SK-N-SH (cell line): ENCODE data around the gene MTHFD2L.

Experiments used
- CHD2 ChIP-seq: fragments of 150-350 bp; IDR thresholded peaks from 2 replicates; pipeline ENCODE4 v1.6.1; 2018; ENCODE audit warnings: low read length; ENCODE audit not compliant: partially characterized antibody
- ELF1 ChIP-seq: IDR thresholded peaks from 2 replicates; pipeline ENCODE4 v1.4.0; 2012
- EP300 ChIP-seq, 2 experiments: IDR thresholded peaks; 2 replicates each; pipeline versions ENCODE4 v1.4.0 to v1.6.1; 2012; ENCODE audit warnings: borderline replicate concordance in 1 of 2, low read depth in 1 of 2, low read length in 1 of 2
- EZH2phosphoT487 ChIP-seq: fragments of 200-600 bp; sonication (generic); IDR thresholded peaks from 2 replicates; pipeline ENCODE4 v1.6.1; 2017; ENCODE audit warnings: low read depth, mixed run types, mild to moderate bottlenecking, antibody characterized with exemption, moderate library complexity, borderline replicate concordance
- GABPA ChIP-seq: IDR thresholded peaks from 2 replicates; pipeline ENCODE4 v1.4.0; 2012; ENCODE audit warnings: low read depth, mild to moderate bottlenecking
- GATA2 ChIP-seq: sonication (generic); formaldehyde crosslinking; IDR thresholded peaks from 2 replicates; pipeline ENCODE4 v1.5.0; 2020; ENCODE audit warnings: mild to moderate bottlenecking, missing genetic modification reagents
- JUND ChIP-seq: IDR thresholded peaks from 2 replicates; pipeline ENCODE4 v1.4.0; 2012
- POLR2AphosphoS5 ChIP-seq: IDR thresholded peaks from 2 replicates; pipeline ENCODE4 v1.6.1; 2012; ENCODE audit warnings: low read depth, low read length
- RAD21 ChIP-seq: IDR thresholded peaks from 2 replicates; pipeline ENCODE4 v1.6.1; 2012; ENCODE audit warnings: mild to moderate bottlenecking, low read length
- TAF1 ChIP-seq: IDR thresholded peaks from 2 replicates; pipeline ENCODE4 v1.6.1; 2012; ENCODE audit warnings: low read depth, mild to moderate bottlenecking, low read length, moderate library complexity, borderline replicate concordance
- TEAD4 ChIP-seq: IDR thresholded peaks from 2 replicates; pipeline ENCODE4 v1.4.0; 2012; ENCODE audit warnings: mild to moderate bottlenecking, borderline replicate concordance; ENCODE audit not compliant: insufficient read depth
- TF ChIP-seq, protein P1 (sequence below): fragments of 200-600 bp; sonication (generic); IDR thresholded peaks from 2 replicates; pipeline ENCODE4 v1.6.1; 2017; ENCODE audit warnings: antibody characterized with exemption, mild to moderate bottlenecking, moderate library complexity
- TF ChIP-seq, protein P2 (sequence below): fragments of 150-350 bp; IDR thresholded peaks from 2 replicates; pipeline ENCODE4 v1.6.1; 2017; ENCODE audit warnings: antibody characterized with exemption, low read length, low read depth, borderline replicate concordance
- TF ChIP-seq, protein P3 (sequence below): IDR thresholded peaks from 2 replicates; pipeline ENCODE4; 2012

DNA sequence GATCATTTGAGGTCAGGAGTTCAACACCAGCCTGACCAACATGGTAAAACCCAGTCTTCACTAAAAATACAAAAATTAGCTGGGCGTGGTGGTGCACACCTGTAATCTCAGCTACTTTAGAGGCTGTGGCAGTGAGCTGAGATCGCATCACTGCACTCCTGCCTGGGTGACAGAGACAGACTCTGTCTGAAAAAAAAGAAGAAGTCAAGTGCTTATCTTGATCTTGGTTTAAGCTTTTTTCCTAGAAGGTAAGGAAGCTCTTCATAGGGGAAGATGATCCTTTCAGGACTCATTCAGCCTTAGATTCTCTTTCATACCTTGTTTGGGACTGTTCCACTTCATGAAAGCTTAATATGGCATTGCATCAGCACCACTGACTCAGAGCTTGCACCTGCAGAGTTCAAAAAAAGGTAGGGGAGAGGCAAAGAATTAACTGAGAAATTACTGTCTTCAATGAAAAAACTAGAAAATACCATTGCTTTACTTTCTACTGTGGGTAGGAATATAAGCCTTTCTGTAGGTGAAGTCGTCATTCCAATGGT lies 79.6 kb downstream of the MTHFD2L start:
- TF ChIP-seq, protein P1, sequence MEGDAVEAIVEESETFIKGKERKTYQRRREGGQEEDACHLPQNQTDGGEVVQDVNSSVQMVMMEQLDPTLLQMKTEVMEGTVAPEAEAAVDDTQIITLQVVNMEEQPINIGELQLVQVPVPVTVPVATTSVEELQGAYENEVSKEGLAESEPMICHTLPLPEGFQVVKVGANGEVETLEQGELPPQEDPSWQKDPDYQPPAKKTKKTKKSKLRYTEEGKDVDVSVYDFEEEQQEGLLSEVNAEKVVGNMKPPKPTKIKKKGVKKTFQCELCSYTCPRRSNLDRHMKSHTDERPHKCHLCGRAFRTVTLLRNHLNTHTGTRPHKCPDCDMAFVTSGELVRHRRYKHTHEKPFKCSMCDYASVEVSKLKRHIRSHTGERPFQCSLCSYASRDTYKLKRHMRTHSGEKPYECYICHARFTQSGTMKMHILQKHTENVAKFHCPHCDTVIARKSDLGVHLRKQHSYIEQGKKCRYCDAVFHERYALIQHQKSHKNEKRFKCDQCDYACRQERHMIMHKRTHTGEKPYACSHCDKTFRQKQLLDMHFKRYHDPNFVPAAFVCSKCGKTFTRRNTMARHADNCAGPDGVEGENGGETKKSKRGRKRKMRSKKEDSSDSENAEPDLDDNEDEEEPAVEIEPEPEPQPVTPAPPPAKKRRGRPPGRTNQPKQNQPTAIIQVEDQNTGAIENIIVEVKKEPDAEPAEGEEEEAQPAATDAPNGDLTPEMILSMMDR: no peak
- TF ChIP-seq EP300 (IDR thresholded peaks at IDR 0.05; ENCODE audit: borderline replicate concordance in 1 of 2, low read depth in 1 of 2, low read length in 1 of 2): no peak
- no peak for TF ChIP-seq TAF1
- TF ChIP-seq RAD21: no peak
- TF ChIP-seq, protein P2, sequence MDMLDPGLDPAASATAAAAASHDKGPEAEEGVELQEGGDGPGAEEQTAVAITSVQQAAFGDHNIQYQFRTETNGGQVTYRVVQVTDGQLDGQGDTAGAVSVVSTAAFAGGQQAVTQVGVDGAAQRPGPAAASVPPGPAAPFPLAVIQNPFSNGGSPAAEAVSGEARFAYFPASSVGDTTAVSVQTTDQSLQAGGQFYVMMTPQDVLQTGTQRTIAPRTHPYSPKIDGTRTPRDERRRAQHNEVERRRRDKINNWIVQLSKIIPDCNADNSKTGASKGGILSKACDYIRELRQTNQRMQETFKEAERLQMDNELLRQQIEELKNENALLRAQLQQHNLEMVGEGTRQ: no peak
- TF ChIP-seq, protein P3, sequence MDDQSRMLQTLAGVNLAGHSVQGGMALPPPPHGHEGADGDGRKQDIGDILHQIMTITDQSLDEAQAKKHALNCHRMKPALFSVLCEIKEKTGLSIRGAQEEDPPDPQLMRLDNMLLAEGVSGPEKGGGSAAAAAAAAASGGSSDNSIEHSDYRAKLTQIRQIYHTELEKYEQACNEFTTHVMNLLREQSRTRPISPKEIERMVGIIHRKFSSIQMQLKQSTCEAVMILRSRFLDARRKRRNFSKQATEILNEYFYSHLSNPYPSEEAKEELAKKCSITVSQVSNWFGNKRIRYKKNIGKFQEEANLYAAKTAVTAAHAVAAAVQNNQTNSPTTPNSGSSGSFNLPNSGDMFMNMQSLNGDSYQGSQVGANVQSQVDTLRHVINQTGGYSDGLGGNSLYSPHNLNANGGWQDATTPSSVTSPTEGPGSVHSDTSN: no peak
- TF ChIP-seq TEAD4: no peak
- TF ChIP-seq EZH2phosphoT487: no peak
- TF ChIP-seq POLR2AphosphoS5: no peak
- TF ChIP-seq GATA2 (CRISPR knock-in tag): no peak
- no peak for TF ChIP-seq JUND
- no peak for TF ChIP-seq GABPA
- TF ChIP-seq ELF1: no peak
- no peak for TF ChIP-seq CHD2
